Large intestine (tissue), 3 donors: ENCODE results near the gene BCL2L14. TPM values are rescaled to one million over a fixed set of nuclear protein-coding genes. Genes with fewer than 3 reads are reported as not detected.

Experiments used
- DNase-seq, 2 donors: peaks; one replicate each; pipeline versions ENCODE4 v3.0.0 to v3.0.0-alpha.2; 2013
- H3K27ac ChIP-seq: one replicate; pipeline ENCODE4 v1.5.1; 2013; ENCODE audit warnings: low read length
- H3K27me3 ChIP-seq: 2 replicates; pipeline ENCODE4 v1.6.1; 2013; ENCODE audit warnings: low read length; ENCODE audit not compliant: control insufficient read depth, insufficient read depth
- H3K36me3 ChIP-seq: 2 replicates; pipeline ENCODE4 v1.6.1; 2013; ENCODE audit warnings: low read length; ENCODE audit not compliant: control insufficient read depth, insufficient read depth
- H3K4me1 ChIP-seq: one replicate; pipeline ENCODE4 v1.6.1; 2013; ENCODE audit warnings: low read length; ENCODE audit not compliant: control insufficient read depth, insufficient read depth
- H3K4me3 ChIP-seq: one replicate; pipeline ENCODE4 v1.5.1; 2013; ENCODE audit warnings: low read length
- H3K9me3 ChIP-seq: one replicate; pipeline ENCODE4 v1.6.1; 2013; ENCODE audit warnings: mild to moderate bottlenecking, low read depth, low read length, moderate library complexity; ENCODE audit not compliant: control insufficient read depth
- WGBS: methylation state at CpG from one replicate; pipeline ENCODE4 v1.1.5; 2013; ENCODE audit warnings: low lambda C conversion rate; ENCODE audit not compliant: insufficient coverage; 5-methylcytosine and 5-hydroxymethylcytosine counted together
- polyA plus RNA-seq: library from polyadenylated mRNA; unstranded; fragments of 120-200 nt; gene quantifications from one replicate; pipeline ENCODE4 v1.2.1, GENCODE V29; 2013

BCL2L14 gene
- polyA plus RNA-seq, 1 donor, result 40.4 TPM

- Histone ChIP-seq H3K36me3 (peaks cover 30% of the 10 kb centered on the region), H3K27ac (no peak overlapping the region), H3K4me1 (peaks cover 2% of the 10 kb centered on the region), H3K9me3 (no peaks in the 10 kb centered on the region), H3K27me3 (no peaks in the 10 kb centered on the region), H3K4me3 (no peak overlapping the region)
- no peak for DNase-seq
- 100% methylated on average over 1 of the region's 9 CpGs for WGBS
These were observed 16.4 kb downstream of the BCL2L14 start for GRCh38 chr12:12086973-12087692.

- no peak for DNase-seq
- no CpG with 5 or more reads among the region's 2 CpGs for WGBS
- H3K9me3 ChIP-seq, result no peaks in the 10 kb centered on the region
- H3K27ac ChIP-seq, result no peak overlapping the region
- no peaks in the 10 kb centered on the region for H3K4me1 ChIP-seq
- H3K27me3 ChIP-seq, result no peaks in the 10 kb centered on the region
- H3K4me3 ChIP-seq, result no peak overlapping the region
- peaks cover 34% of the 10 kb centered on the region for H3K36me3 ChIP-seq
These were observed 16.9 kb downstream of the BCL2L14 start for GRCh38 chr12:12087693-12088034.

GRCh38 chr12:12088147-12088546 lies 17.4 kb downstream of the BCL2L14 start:
- Histone ChIP-seq H3K27ac (no peak overlapping the region), H3K36me3 (peaks cover 34% of the 10 kb centered on the region), H3K9me3 (no peaks in the 10 kb centered on the region), H3K27me3 (no peaks in the 10 kb centered on the region), H3K4me3 (no peak overlapping the region), H3K4me1 (no peaks in the 10 kb centered on the region)
- no peak for DNase-seq
- no CpG with 5 or more reads among the region's 10 CpGs for WGBS

DNA sequence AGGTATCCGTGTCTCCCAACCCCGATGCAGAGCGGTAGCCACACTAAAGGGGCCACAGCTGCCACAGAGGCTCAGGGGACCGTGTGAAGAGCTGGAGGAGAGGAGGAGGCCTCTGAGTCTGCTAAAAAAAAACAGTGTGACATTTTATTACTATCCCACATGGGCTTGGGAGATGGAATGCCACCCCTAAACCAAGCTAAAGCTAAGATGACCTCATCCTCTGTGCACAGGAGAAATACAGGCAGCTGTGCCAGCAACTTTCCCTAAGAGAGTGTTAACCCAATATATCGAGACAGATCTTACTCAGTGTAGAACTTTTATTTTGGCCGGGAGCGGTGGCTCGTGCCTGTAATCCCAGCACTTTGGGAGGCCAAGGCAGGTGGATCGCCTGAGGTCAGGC lies 18.0 kb downstream of the BCL2L14 start:
- H3K9me3 ChIP-seq, result no peaks in the 10 kb centered on the region
- no peak overlapping the region for H3K27ac ChIP-seq
- no CpG with 5 or more reads among the region's 9 CpGs for WGBS
- H3K4me3 ChIP-seq, result no peak overlapping the region
- no peaks in the 10 kb centered on the region for H3K27me3 ChIP-seq
- peaks cover 34% of the 10 kb centered on the region for H3K36me3 ChIP-seq
- no peaks in the 10 kb centered on the region for H3K4me1 ChIP-seq
- no peak for DNase-seq

DNA sequence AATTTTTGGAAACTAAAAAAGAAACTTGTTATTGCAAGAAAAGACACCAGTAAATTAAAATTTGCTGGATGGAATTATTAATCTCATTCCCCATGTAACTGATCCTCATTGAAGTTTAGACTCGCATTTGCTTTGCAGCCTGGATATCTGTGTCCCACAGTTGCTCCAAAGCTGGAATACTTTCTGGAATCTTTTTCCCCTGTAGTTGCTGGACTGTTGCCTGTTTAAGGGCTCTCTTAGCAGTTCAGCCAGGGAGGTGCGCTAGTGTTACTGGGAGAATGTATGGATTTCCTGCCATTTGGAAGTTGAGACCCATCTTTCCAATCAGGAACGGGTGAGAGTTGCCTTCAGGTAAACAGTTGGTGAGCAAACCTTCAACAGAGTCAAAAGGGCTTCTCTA lies 20.3 kb downstream of the BCL2L14 start:
- H3K36me3 ChIP-seq, result peaks cover 33% of the 10 kb centered on the region
- no peak overlapping the region for H3K27ac ChIP-seq
- H3K9me3 ChIP-seq, result no peaks in the 10 kb centered on the region
- H3K4me1 ChIP-seq, result no peaks in the 10 kb centered on the region
- no peaks in the 10 kb centered on the region for H3K27me3 ChIP-seq
- DNase-seq, result no peak
- H3K4me3 ChIP-seq, result no peak overlapping the region
- no CpG with 5 or more reads among the region's 3 CpGs for WGBS

- WGBS, result 100% methylated on average over 1 of the region's 14 CpGs
- no peak overlapping the region for H3K27ac ChIP-seq
- H3K27me3 ChIP-seq, result no peaks in the 10 kb centered on the region
- DNase-seq, result no peak
- peaks cover 31% of the 10 kb centered on the region for H3K36me3 ChIP-seq
- no peaks in the 10 kb centered on the region for H3K9me3 ChIP-seq
- no peak overlapping the region for H3K4me3 ChIP-seq
- no peaks in the 10 kb centered on the region for H3K4me1 ChIP-seq
These were observed 21.4 kb downstream of the BCL2L14 start for GRCh38 chr12:12091977-12092663.

GRCh38 chr12:12094481-12094880 lies 23.7 kb downstream of the BCL2L14 start:
- no peak overlapping the region for H3K4me3 ChIP-seq
- no peak overlapping the region for H3K27ac ChIP-seq
- no peaks in the 10 kb centered on the region for H3K27me3 ChIP-seq
- DNase-seq, result no peak
- no peaks in the 10 kb centered on the region for H3K9me3 ChIP-seq
- H3K36me3 ChIP-seq, result peaks cover 27% of the 10 kb centered on the region
- whole genome bisulfite sequencing, result no CpG with 5 or more reads among the region's 4 CpGs
- no peaks in the 10 kb centered on the region for H3K4me1 ChIP-seq

DNA sequence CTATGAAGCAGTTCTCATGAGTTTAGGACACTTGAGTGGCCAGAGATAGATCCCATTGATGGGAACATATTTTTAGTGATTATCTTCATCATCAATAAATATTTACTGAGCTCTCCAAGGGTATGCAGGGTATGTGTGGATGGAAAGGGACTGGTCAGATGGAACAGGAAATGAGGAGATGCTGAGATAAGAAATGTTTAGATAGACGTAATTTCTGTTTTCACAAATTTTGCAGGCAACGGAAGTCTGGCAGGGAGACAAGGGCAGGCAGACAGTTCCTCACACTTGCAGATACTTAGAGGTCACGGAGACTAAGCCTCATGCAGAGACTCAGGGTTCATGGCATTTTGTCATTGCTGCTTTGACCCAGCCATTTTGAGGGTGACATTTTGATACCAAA lies 24.3 kb downstream of the BCL2L14 start:
- H3K9me3 ChIP-seq, result no peaks in the 10 kb centered on the region
- no CpG with 5 or more reads among the region's 3 CpGs for WGBS
- H3K27me3 ChIP-seq, result no peaks in the 10 kb centered on the region
- no peak overlapping the region for H3K4me3 ChIP-seq
- DNase-seq, result no peak
- H3K36me3 ChIP-seq, result peaks cover 27% of the 10 kb centered on the region
- no peak overlapping the region for H3K27ac ChIP-seq
- no peaks in the 10 kb centered on the region for H3K4me1 ChIP-seq

DNA sequence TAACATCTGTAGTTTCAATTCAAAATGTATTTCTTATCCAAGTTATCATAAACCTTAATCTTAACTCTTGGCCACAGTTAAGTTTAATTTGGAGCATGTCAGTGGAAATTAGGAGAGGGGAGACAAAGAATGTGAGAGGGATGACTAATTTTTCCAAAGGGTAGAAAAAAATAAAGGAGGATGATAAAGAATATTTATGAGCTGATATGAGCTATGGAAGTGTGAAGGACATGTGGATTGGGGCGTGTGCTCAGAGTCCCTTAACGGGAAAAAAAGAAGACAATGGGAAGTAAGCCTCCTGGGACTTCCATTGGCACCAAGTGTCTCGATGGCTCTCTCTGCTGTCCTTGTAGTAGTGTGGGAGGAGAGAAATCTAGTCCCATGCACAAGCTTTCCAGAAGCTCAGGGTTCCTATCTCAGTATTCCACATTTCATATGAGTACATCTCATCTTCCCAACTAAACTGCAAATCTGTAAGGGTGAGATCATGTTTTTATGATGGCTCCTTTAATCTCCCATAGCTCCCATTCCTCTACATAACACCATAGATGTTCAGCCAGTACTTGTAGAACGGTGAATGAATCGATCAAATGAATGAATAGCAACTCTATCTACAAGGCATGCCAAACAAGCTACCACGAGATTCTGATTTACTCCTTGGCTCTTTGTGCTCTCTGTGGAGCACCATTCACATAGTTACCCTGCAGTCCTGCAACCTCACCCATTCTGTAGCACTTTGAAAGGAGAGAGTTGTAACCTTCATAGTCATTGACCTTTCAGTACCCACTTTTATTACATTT lies 27.4 kb downstream of the BCL2L14 start:
- no peaks in the 10 kb centered on the region for H3K9me3 ChIP-seq
- no peaks in the 10 kb centered on the region for H3K4me1 ChIP-seq
- no peak for DNase-seq
- no peak overlapping the region for H3K4me3 ChIP-seq
- H3K36me3 ChIP-seq, result peaks cover 23% of the 10 kb centered on the region
- no CpG with 5 or more reads among the region's 6 CpGs for WGBS
- H3K27me3 ChIP-seq, result no peaks in the 10 kb centered on the region
- no peak overlapping the region for H3K27ac ChIP-seq

- no peak for DNase-seq
- Histone ChIP-seq H3K27ac (no peak overlapping the region), H3K9me3 (peaks cover 2% of the 10 kb centered on the region), H3K27me3 (no peaks in the 10 kb centered on the region), H3K36me3 (peaks cover 24% of the 10 kb centered on the region), H3K4me1 (no peaks in the 10 kb centered on the region), H3K4me3 (no peak overlapping the region)
- no CpG with 5 or more reads among the region's 3 CpGs for WGBS
These were observed 27.9 kb downstream of the BCL2L14 start for GRCh38 chr12:12098691-12099015.
